Endothelial cell of umbilical vein (primary cell): ENCODE results near the gene SBDS.
"Not testable (repeated sequence)": the region's sequence is repeated elsewhere in the genome, so short reads cannot be mapped to it uniquely, and the experiment has no call there.

Experiments
- EZH2 ChIP-seq: IDR thresholded peaks from 2 replicates; pipeline ENCODE4 v1.6.1; 2012; ENCODE audit warnings: borderline replicate concordance, low read depth, mild to moderate bottlenecking, moderate library complexity, low read length, inconsistent platforms; ENCODE audit not compliant: severe bottlenecking
- FOS ChIP-seq: IDR thresholded peaks from 2 replicates; pipeline ENCODE4 v1.6.1; 2011; ENCODE audit warnings: mild to moderate bottlenecking, low read length, moderate library complexity, borderline replicate concordance; ENCODE audit not compliant: insufficient read depth
- GATA2 ChIP-seq: IDR thresholded peaks from 2 replicates; pipeline ENCODE4 v1.7.0; 2011; ENCODE audit warnings: low read depth, mild to moderate bottlenecking, moderate library complexity, mixed read lengths, low read length; ENCODE audit not compliant: insufficient read length, insufficient read depth
- JUN ChIP-seq: IDR thresholded peaks from 2 replicates; pipeline ENCODE4 v1.6.1; 2011; ENCODE audit warnings: borderline replicate concordance, low read depth; ENCODE audit not compliant: insufficient read length, insufficient read depth
- MYC ChIP-seq: IDR thresholded peaks from one replicate; pipeline ENCODE4 v1.6.1; 2011; ENCODE audit warnings: mild to moderate bottlenecking, low read depth, low read length
- POLR2A ChIP-seq: IDR thresholded peaks from 2 replicates; pipeline ENCODE4 v1.6.1; 2012; ENCODE audit warnings: low read depth, mild to moderate bottlenecking, control low read depth, low read length
- POLR2AphosphoS5 ChIP-seq: IDR thresholded peaks from 2 replicates; pipeline ENCODE4 v1.6.1; 2012; ENCODE audit warnings: low read depth, mild to moderate bottlenecking, control low read depth, low read length, moderate library complexity; ENCODE audit not compliant: insufficient read depth
- TF ChIP-seq, protein P1 (sequence below), 2 donors: IDR thresholded peaks; 1 replicate in 1 of 2; 2 replicates in 1 of 2; pipeline ENCODE4 v1.5.1; 2011; ENCODE audit warnings: low read length in 2 of 2, mild to moderate bottlenecking in 2 of 2, moderate library complexity in 2 of 2, control low read depth in 1 of 2, inconsistent platforms in 1 of 2, low read depth in 1 of 2; ENCODE audit not compliant: insufficient read depth in 1 of 2; ENCODE audit errors: extremely low read depth in 1 of 2
- TF ChIP-seq, protein P2 (sequence below): IDR thresholded peaks from 2 replicates; pipeline ENCODE4 v1.6.1; 2011; ENCODE audit not compliant: insufficient read depth, insufficient read length

DNA sequence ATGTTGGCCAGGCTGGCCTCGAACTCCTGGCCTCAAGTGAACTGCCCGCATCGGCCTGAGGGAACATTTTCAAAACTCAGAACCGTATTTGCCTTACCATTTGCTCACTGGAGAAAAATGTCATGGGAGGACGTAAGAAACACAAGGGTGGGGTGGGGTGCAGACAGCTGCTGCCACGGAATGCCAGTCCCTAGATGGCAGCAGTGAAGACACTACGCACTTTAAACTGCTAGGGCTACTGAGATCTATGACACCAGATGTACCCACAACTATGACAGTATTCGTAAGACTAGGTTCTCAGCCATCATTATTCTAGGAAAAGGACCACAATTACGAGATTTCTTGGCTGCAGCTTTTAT, 716 bp downstream of the SBDS start:
- TF ChIP-seq POLR2A, EZH2, POLR2AphosphoS5, MYC, JUN, FOS, GATA2: not testable (repeated sequence)
- TF ChIP-seq, protein P1, sequence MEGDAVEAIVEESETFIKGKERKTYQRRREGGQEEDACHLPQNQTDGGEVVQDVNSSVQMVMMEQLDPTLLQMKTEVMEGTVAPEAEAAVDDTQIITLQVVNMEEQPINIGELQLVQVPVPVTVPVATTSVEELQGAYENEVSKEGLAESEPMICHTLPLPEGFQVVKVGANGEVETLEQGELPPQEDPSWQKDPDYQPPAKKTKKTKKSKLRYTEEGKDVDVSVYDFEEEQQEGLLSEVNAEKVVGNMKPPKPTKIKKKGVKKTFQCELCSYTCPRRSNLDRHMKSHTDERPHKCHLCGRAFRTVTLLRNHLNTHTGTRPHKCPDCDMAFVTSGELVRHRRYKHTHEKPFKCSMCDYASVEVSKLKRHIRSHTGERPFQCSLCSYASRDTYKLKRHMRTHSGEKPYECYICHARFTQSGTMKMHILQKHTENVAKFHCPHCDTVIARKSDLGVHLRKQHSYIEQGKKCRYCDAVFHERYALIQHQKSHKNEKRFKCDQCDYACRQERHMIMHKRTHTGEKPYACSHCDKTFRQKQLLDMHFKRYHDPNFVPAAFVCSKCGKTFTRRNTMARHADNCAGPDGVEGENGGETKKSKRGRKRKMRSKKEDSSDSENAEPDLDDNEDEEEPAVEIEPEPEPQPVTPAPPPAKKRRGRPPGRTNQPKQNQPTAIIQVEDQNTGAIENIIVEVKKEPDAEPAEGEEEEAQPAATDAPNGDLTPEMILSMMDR (IDR thresholded peaks at IDR 0.05; ENCODE audit: extremely low read depth in 1 of 2, insufficient read depth in 1 of 2, low read depth in 1 of 2, low read length in 2 of 2) = peak in 1 of 2 donors; percentile 27
- TF ChIP-seq, protein P2, sequence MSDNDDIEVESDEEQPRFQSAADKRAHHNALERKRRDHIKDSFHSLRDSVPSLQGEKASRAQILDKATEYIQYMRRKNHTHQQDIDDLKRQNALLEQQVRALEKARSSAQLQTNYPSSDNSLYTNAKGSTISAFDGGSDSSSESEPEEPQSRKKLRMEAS = not testable (repeated sequence)
